DND-41 (cell line): ENCODE measurements around the gene MACROD2.

ENCODE experiments used
- ATAC-seq: fragments of 200-7000 bp; cut with Tn5 transposase; 3 replicates; pipeline ENCODE4 v1.9.1; 2021; ENCODE audit warnings: low read depth; ENCODE audit not compliant: insufficient read depth
- DNase-seq: peaks from one replicate; pipeline ENCODE4 v3.0.0-alpha.2; 2020
- H2AFZ ChIP-seq: 2 replicates; pipeline ENCODE4 v1.6.0; 2012; ENCODE audit warnings: low read depth, low read length
- H3K27ac ChIP-seq: 2 replicates; pipeline ENCODE4 v1.5.1; 2012; ENCODE audit warnings: low read length, inconsistent platforms
- H3K27me3 ChIP-seq: fragments of 200-600 bp; sonication (generic); 2 replicates; pipeline ENCODE4 v1.6.0; 2012; ENCODE audit warnings: low read length, mild to moderate bottlenecking, inconsistent platforms; ENCODE audit not compliant: insufficient read depth, poor library complexity
- H3K36me3 ChIP-seq: 2 replicates; pipeline ENCODE4 v1.5.1; 2012; ENCODE audit warnings: low read length, inconsistent platforms; ENCODE audit not compliant: insufficient read depth
- H3K4me1 ChIP-seq: 2 replicates; pipeline ENCODE4 v1.5.1; 2012; ENCODE audit warnings: mild to moderate bottlenecking, low read length; ENCODE audit not compliant: insufficient read depth
- H3K4me2 ChIP-seq: 2 replicates; pipeline ENCODE4 v1.6.0; 2012; ENCODE audit warnings: mild to moderate bottlenecking, moderate library complexity, low read length, inconsistent platforms; ENCODE audit not compliant: insufficient read depth
- H3K4me3 ChIP-seq, 2 experiments: fragments of 200-600 bp in 1 of 2; shearing (Covaris generic) in 1 of 2; 2 replicates each; pipeline ENCODE4 v1.5.1; 2012 to 2016; ENCODE audit warnings: inconsistent platforms in 2 of 2, low read length in 2 of 2, mild to moderate bottlenecking in 2 of 2, low read depth in 1 of 2, moderate library complexity in 1 of 2
- H3K79me2 ChIP-seq: 2 replicates; pipeline ENCODE4 v1.6.0; 2012; ENCODE audit warnings: low read length, inconsistent platforms; ENCODE audit not compliant: insufficient read depth
- H3K9ac ChIP-seq: 2 replicates; pipeline ENCODE4 v1.6.0; 2012; ENCODE audit warnings: low read depth, mild to moderate bottlenecking, inconsistent platforms, low read length, moderate library complexity
- H3K9me3 ChIP-seq: 2 replicates; pipeline ENCODE4 v1.5.1; 2012; ENCODE audit warnings: low read length, moderate library complexity, mild to moderate bottlenecking, inconsistent platforms; ENCODE audit not compliant: insufficient read depth, severe bottlenecking
- H4K20me1 ChIP-seq: 2 replicates; pipeline ENCODE4 v1.6.0; 2012; ENCODE audit warnings: low read length; ENCODE audit not compliant: insufficient read depth
- CTCF ChIP-seq: IDR thresholded peaks from 2 replicates; pipeline ENCODE4 v1.5.1; 2012; ENCODE audit warnings: borderline replicate concordance, low read length, moderate library complexity, mild to moderate bottlenecking; ENCODE audit not compliant: poor library complexity, severe bottlenecking; ENCODE audit errors: extremely low read depth
- EZH2 ChIP-seq: IDR thresholded peaks from 3 replicates; pipeline ENCODE4 v1.6.1; 2012; ENCODE audit warnings: borderline replicate concordance, low read depth, mild to moderate bottlenecking, moderate library complexity, low read length, inconsistent platforms; ENCODE audit not compliant: severe bottlenecking

The MACROD2 gene

GRCh38 chr20:15162079-15162647, 1166.8 kb downstream of the MACROD2 start:
- H3K27me3 ChIP-seq: no peaks in the 10 kb centered on the region
- H3K4me2 ChIP-seq: peak overlapping the region; percentile 69
- no peaks in the 10 kb centered on the region for H4K20me1 ChIP-seq
- H3K4me3 ChIP-seq: peak overlapping the region; percentile 20 to 52; a peak in 3 of 4 replicates
- H3K36me3 ChIP-seq: no peaks in the 10 kb centered on the region
- H3K9me3 ChIP-seq: no peaks in the 10 kb centered on the region
- ATAC-seq (peak; percentile 96), DNase-seq (peak; percentile 43)
- peak overlapping the region; percentile 91 for H3K27ac ChIP-seq
- H3K79me2 ChIP-seq: no peaks in the 10 kb centered on the region
- H2AFZ ChIP-seq: peak overlapping the region; percentile 83
- TF ChIP-seq CTCF: no peak
- no peak for TF ChIP-seq EZH2
- peaks cover 25% of the 10 kb centered on the region for H3K4me1 ChIP-seq
- H3K9ac ChIP-seq: peak overlapping the region; percentile 54

GRCh38 chr20:15163632-15164031, 1168.3 kb downstream of the MACROD2 start:
- Histone ChIP-seq H4K20me1 (no peaks in the 10 kb centered on the region), H3K4me3 (no peak overlapping the region), H3K27me3 (no peaks in the 10 kb centered on the region), H3K4me1 (peaks cover 25% of the 10 kb centered on the region), H3K27ac (0 out of 2 replicates have a peak overlapping the region, but pooled peaks have one; percentile 11), H2AFZ (no peak overlapping the region), H3K9me3 (no peaks in the 10 kb centered on the region), H3K36me3 (no peaks in the 10 kb centered on the region), H3K4me2 (no peak overlapping the region), H3K9ac (no peak overlapping the region), H3K79me2 (no peaks in the 10 kb centered on the region)
- ATAC-seq: no peak
- TF ChIP-seq CTCF (no peak), EZH2 (no peak)
- DNase-seq: no peak

GRCh38 chr20:15164726-15165125, 1169.4 kb downstream of the MACROD2 start:
- H3K9ac ChIP-seq: no peak overlapping the region
- DNase-seq (no peak), ATAC-seq (no peak)
- no peaks in the 10 kb centered on the region for H3K9me3 ChIP-seq
- TF ChIP-seq CTCF: no peak
- TF ChIP-seq EZH2: no peak
- no peaks in the 10 kb centered on the region for H3K27me3 ChIP-seq
- H3K27ac ChIP-seq: no peak overlapping the region
- H4K20me1 ChIP-seq: no peaks in the 10 kb centered on the region
- peaks cover 25% of the 10 kb centered on the region for H3K4me1 ChIP-seq
- no peak overlapping the region for H3K4me3 ChIP-seq
- no peak overlapping the region for H2AFZ ChIP-seq
- H3K79me2 ChIP-seq: no peaks in the 10 kb centered on the region
- no peaks in the 10 kb centered on the region for H3K36me3 ChIP-seq
- H3K4me2 ChIP-seq: no peak overlapping the region
